Mucosa of stomach (tissue), 1 donor: ENCODE measurements around the gene SPEF1.

Experiments used
- H3K27me3 ChIP-seq: one replicate; pipeline ENCODE4 v1.7.0; 2013; ENCODE audit warnings: mild to moderate bottlenecking, low read length; ENCODE audit not compliant: control insufficient read depth, insufficient read depth
- H3K36me3 ChIP-seq: one replicate; pipeline ENCODE4 v1.7.0; 2013; ENCODE audit warnings: low read length; ENCODE audit not compliant: control insufficient read depth, insufficient read depth
- H3K4me1 ChIP-seq: one replicate; pipeline ENCODE4 v1.7.0; 2013; ENCODE audit warnings: mild to moderate bottlenecking, low read length; ENCODE audit not compliant: control insufficient read depth, insufficient read depth
- H3K4me3 ChIP-seq: one replicate; pipeline ENCODE4 v1.7.0; 2013; ENCODE audit warnings: low read length
- H3K9ac ChIP-seq: one replicate; pipeline ENCODE4 v1.7.0; 2013; ENCODE audit warnings: mild to moderate bottlenecking, low read length, moderate library complexity
- H3K9me3 ChIP-seq: one replicate; pipeline ENCODE4 v1.7.0; 2013; ENCODE audit warnings: mild to moderate bottlenecking, low read length, moderate library complexity; ENCODE audit not compliant: control insufficient read depth
- donor health status: Pancreatic carcinoma.

The SPEF1 gene

DNA sequence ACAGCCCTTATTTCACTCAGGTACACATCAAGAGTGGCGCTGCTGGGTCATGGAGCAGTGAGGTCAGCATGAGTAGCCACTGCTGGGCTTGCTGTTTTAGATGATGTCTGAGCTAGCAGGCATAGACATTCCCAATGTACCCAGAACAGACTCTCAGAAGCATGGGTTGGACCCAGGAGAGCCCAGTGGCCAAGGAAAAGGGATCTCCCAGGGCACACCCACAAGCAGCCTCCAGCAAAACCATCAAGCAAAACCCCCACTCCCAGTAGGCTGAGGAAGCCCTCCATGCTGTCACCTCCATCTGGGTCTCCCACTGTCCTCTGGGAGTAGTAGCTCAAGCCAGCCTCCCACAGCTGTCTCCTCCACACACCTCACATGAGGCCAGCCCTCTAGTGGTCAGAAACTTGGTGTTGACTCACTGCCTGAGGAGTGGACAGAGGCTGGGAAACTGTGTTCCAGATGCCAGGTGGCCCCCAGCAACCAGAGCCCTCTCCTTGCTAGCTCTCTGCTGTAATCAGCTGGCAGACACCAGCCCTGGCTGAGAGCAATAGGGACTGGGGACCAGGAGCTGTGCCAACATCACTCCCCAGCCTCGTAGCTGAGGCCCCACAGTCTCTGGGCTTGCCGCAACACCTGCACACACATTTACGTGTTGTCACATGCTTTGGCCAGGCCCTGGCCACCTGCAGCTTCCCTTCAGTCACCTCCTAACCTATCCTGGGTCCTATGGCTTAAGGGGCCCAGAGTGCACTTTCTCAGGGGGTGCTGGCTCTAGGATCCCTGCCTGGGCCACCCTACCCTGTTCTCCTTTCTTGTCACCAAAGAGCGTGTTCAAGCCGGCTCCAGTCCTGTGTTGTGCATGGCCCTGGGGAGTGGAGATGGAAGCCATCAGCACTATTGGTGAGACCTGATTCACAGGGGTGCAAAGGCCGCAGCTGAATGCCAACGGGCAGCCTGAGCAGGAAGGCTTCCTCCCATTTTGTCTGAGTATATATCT lies 37.2 kb upstream of the SPEF1 start:
- H3K27me3 ChIP-seq: no peaks in the 10 kb centered on the region
- no peaks in the 10 kb centered on the region for H3K9me3 ChIP-seq
- peak overlapping the region; percentile 10 for H3K9ac ChIP-seq
- no peak overlapping the region for H3K4me3 ChIP-seq
- peaks cover 31% of the 10 kb centered on the region for H3K4me1 ChIP-seq
- H3K36me3 ChIP-seq: peaks cover 7% of the 10 kb centered on the region

DNA sequence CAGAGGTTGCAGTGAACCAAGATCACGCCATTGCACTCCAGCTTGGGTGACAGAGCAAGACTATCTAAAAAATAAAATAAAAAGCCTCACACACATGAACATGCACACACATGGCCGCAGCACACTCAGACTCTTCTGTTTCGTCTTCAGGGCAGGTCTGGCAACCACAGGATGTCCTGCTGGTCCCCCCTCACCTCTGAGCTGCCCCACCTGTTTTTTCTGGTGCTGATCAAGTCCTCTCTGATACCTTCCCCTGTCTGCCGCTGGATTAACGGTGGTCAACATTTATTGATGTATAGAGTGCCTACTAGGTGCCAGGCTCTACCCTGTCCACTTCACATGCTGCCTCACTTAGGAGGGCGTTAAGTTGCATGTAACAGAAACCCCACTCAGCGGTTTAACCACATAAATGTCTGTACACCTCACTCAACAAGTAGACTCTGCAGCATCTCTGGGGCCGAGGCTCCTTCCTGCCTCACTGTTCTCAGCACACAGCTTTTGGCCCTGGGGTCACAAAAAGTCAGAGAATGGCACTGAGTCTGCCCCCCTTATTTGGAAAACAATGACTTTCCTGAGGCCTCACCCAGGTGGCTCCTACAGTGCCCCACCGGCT lies 34.6 kb upstream of the SPEF1 start:
- no peaks in the 10 kb centered on the region for H3K36me3 ChIP-seq
- no peaks in the 10 kb centered on the region for H3K9me3 ChIP-seq
- H3K4me1 ChIP-seq: peaks cover 45% of the 10 kb centered on the region
- H3K9ac ChIP-seq: no peak overlapping the region
- no peak overlapping the region for H3K4me3 ChIP-seq
- no peaks in the 10 kb centered on the region for H3K27me3 ChIP-seq

DNA sequence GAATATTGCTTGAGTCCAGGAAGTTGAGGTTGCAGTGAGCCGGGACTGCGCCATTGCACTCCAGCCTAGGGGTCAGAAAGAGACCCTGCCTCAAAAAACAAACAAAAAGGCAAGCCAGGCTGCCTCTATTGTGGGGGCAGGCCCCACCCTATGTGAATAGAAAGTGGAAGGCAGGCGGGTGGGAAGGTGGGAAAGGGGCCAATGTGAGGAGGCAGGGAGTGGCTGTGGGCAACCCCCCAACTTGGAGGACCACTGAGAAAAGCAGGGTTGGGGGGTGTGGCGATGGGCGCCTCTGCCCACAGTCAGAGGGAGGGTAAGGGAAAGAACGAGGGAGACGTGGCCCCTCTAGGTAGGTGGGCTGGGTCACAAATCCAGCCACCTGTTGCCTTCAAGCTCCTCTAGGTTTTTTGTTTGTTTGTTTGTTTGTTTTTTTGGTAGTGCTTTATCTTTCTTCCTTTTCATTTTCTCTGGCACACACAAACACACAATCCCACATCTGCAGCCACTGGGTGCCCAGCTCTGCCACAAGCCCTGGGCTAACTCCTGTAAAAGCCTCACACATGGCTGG lies 33.8 kb upstream of the SPEF1 start:
- Histone ChIP-seq H3K36me3 (no peaks in the 10 kb centered on the region), H3K9ac (no peak overlapping the region), H3K27me3 (no peaks in the 10 kb centered on the region), H3K9me3 (no peaks in the 10 kb centered on the region), H3K4me3 (no peak overlapping the region), H3K4me1 (peaks cover 53% of the 10 kb centered on the region)

DNA sequence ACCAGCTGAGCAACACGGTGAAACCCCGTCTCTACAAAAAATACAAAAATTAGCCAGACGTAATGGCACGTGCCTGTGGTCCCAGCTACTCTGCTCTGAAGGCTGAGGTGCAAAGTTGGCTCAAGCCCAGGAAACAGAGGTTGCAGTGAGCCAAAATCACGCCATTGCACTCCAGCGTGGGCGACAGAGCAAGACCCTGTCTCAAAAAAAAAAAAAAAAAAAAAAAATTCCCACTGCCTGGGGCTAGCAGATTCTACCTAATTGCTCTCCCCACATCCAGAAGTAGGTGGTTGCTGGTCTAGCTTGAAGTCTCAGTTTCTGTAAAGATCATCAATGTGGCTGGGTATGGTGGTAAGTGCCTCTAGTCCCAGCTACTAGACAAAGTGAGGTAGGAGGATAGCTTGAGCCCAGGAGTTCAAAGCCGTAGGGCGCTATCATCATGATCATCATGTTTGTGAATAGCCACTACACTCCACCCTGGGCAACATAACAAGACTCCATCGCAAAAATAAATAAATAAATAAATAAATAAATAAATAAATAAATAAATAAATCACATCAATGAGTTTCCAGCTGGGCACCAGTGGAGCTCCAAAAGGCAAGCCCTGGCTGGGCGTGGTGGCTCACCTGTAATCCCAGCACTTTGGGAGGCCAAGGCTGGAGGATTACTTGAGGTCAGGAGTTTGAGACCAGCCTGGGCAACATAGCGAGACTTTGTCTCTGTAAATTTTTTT lies 32.8 kb upstream of the SPEF1 start:
- no peak overlapping the region for H3K4me3 ChIP-seq
- no peak overlapping the region for H3K9ac ChIP-seq
- no peaks in the 10 kb centered on the region for H3K36me3 ChIP-seq
- peaks cover 46% of the 10 kb centered on the region for H3K4me1 ChIP-seq
- H3K27me3 ChIP-seq: no peaks in the 10 kb centered on the region
- no peaks in the 10 kb centered on the region for H3K9me3 ChIP-seq

DNA sequence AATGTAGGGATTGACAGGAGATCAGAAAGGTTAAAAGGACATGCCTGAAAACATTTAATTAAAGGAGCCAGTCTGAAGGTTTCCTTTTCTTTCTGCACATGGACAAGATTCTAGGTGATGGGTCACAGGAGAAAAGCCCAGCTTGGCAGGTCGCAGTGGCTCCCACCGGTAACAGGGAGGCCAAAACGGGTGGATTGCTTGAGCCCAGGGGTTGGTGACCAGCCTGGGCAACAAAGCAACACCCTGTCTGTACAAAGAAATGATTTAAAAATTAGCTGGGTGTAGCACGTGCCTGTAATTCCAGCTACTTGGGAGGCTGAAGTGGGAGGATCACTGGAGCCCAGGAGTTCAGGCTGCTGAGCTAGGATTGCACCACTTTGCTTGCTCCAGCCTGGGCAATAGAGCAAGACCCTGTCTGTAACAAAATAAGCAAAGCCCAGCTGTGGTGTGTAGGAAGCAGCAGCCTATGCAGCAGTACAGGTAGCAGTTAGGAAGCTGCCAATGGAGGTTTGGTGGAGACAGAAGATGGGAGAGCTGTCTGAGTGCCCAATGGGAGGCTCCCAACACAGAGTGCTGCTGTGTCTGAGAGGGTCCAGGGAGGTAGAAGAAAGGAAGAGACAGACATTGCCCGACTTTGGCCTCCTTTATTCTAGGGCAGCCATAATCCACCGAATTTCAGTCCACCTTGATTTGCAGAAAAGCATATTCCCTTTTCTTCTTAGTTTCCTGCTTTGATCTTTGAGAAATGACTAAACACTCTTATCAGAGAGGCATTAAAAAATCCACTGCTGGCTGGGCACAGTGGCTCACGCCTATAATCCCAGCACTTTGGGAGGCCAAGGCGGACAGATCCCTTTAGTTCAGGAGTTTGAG lies 32.0 kb upstream of the SPEF1 start:
- H3K9ac ChIP-seq: no peak overlapping the region

DNA sequence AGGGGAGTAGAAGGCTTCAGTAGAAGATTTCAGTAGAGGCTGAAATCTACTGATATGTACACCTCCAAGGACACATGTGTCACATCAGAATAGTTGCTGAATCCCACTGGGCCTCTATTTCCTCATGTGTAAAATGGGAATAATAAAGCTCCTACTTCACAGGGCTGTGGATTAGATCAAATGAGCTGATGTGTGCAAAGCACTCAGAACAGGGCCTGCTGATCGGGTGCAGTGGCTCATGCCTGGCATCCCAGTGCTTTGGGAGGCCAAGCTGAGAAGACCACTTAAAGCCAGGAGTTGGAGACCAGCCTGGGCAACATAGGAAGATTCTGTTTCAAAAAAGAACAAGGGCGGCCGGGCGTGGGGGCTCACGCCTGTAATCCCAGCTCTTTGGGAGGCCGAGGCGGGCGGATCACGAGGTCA lies 31.0 kb upstream of the SPEF1 start:
- H3K9me3 ChIP-seq: no peaks in the 10 kb centered on the region
- H3K4me3 ChIP-seq: no peak overlapping the region
- no peaks in the 10 kb centered on the region for H3K27me3 ChIP-seq
- no peaks in the 10 kb centered on the region for H3K36me3 ChIP-seq
- H3K4me1 ChIP-seq: peaks cover 52% of the 10 kb centered on the region
- H3K9ac ChIP-seq: no peak overlapping the region

More for the DNA sequence above, 32.0 kb upstream of the SPEF1 start:
- peaks cover 44% of the 10 kb centered on the region for H3K4me1 ChIP-seq
- no peak overlapping the region for H3K4me3 ChIP-seq
- H3K36me3 ChIP-seq: no peaks in the 10 kb centered on the region
- no peaks in the 10 kb centered on the region for H3K9me3 ChIP-seq
- no peaks in the 10 kb centered on the region for H3K27me3 ChIP-seq

DNA sequence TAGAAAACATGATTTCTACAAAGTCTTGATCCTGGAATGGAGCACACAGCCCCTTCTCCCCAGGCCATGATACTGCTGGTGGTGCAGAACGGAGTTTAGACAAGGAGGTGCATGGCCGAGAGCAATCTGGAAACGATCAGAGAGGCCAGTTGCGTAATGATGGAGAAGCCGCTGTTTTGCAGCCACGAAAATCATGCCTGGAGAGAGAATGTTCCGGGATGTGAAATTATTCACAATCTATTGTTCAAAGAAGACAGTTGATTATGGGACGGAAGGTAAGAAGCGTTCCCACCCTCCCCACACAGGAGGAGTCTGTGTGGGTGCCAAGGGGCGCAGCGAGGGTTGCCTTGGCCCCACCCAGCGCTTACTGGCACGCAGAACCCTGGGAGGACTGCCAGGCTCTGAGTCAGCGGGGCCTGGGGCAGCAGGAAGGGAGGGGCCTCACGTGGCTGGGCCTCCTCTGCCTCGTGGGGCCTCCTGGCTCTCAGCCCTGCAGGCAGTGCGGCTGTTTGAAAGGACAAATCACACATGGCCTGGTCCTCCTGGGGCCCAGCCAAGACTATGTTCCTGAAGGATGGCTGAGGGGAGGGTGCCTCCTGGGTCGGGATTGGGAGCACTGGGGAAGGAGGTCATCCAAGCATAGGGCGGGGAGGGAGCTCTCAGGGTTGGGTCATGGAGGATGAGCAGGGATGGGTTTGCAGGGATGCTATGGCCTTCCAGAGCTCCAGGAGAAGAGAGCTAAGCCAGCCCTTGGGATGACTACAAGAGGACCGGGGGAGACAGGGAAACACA lies 30.4 kb upstream of the SPEF1 start:
- H3K27me3 ChIP-seq: no peaks in the 10 kb centered on the region
- H3K4me3 ChIP-seq: no peak overlapping the region
- H3K36me3 ChIP-seq: no peaks in the 10 kb centered on the region
- no peaks in the 10 kb centered on the region for H3K9me3 ChIP-seq
- H3K4me1 ChIP-seq: peaks cover 58% of the 10 kb centered on the region
- peak overlapping the region; percentile 64 for H3K9ac ChIP-seq

DNA sequence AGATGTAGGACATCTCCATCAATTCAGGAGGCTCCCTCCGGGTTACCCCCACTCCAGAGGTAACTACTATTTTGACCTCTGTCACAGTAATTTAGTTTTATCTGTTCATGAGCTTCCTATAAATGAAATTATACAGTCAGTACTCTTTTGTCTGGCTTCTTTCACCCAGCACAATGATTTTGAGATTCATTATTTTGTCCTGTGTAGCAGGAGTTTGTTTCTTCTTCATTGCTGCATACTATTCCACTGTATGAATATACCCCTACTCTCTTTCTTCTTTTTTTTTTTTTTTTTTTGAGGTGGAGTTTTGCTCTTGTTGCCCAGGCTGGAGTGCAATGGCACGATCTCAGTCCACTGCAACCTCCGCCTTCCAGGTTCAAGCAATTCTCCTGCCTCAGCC lies 27.3 kb upstream of the SPEF1 start:
- H3K36me3 ChIP-seq: no peaks in the 10 kb centered on the region
- peak overlapping the region; percentile 66 for H3K9ac ChIP-seq
- no peak overlapping the region for H3K4me3 ChIP-seq
- H3K4me1 ChIP-seq: peaks cover 65% of the 10 kb centered on the region
- H3K27me3 ChIP-seq: no peaks in the 10 kb centered on the region
- H3K9me3 ChIP-seq: no peaks in the 10 kb centered on the region

DNA sequence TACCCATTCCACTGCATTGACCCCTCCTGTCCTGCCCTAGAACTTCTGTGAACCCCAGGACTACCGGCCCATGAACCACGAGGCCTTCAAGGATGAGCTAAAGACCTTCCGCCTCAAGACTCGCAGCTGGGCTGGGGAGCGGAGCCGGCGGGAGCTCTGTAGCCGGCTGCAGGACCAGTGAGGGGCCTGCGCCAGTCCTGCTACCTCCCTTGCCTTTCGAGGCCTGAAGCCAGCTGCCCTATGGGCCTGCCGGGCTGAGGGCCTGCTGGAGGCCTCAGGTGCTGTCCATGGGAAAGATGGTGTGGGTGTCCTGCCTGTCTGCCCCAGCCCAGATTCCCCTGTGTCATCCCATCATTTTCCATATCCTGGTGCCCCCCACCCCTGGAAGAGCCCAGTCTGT lies 23.5 kb upstream of the SPEF1 start:
- Histone ChIP-seq H3K27me3 (no peaks in the 10 kb centered on the region), H3K4me3 (no peak overlapping the region), H3K36me3 (peaks cover 6% of the 10 kb centered on the region), H3K9ac (no peak overlapping the region), H3K9me3 (no peaks in the 10 kb centered on the region), H3K4me1 (peaks cover 39% of the 10 kb centered on the region)

DNA sequence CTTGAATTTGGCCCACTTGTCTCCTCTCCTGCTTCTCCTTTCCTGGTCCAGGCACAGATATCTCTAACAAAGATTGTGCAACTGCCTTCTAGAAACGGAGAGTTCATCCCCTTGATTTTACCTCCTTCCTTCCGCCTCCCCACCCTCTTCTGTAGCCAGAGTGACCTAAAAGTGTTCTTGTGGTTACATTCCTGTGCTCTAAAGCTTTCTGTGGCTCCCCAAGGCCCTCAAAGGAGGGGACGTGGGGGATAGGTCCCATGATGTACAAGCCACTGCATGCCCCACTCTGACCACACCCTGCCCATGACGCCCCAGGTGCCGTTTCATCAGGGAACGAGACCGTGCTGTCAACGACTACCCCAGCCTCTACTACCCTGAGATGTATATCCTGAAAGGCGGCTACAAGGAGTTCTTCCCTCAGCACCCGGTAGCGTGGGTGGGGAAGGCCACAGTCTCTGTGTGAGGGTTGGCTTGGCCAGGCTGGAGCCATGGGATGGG lies 23.1 kb upstream of the SPEF1 start:
- peaks cover 43% of the 10 kb centered on the region for H3K4me1 ChIP-seq
- no peak overlapping the region for H3K4me3 ChIP-seq
- no peaks in the 10 kb centered on the region for H3K27me3 ChIP-seq
- peaks cover 6% of the 10 kb centered on the region for H3K36me3 ChIP-seq
- H3K9me3 ChIP-seq: no peaks in the 10 kb centered on the region
- no peak overlapping the region for H3K9ac ChIP-seq
